IMR-90 (cell line): ENCODE data around the gene CYP11A1. TPM values are rescaled to one million over a fixed set of nuclear protein-coding genes. Genes with fewer than 3 reads are reported as not detected.
A peak's percentile ranks its signal among the peaks of the same experiment; 100 is the strongest.

Experiments used
- ATAC-seq: fragments of 200-7000 bp; cut with Tn5 transposase; 2 replicates; pipeline ENCODE4 v1.9.1; 2020; ENCODE audit warnings: low read depth, mild to moderate bottlenecking, moderate library complexity
- BruUV-seq: library from RNA; stranded (reverse); fragments of 400-500 nt; replicated peaks from 2 replicates; lab custom pipeline; 2021; lab: Mats Ljungman, UMichigan
- CTCF ChIA-PET: fragments of 300-600 bp; formaldehyde crosslinking; extraction: SDS; loops from one replicate; lab custom pipeline; 2021; ENCODE audit warnings: antibody characterized with exemption; lab: Yijun Ruan, JAX
- POLR2A ChIA-PET: fragments of 300-600 bp; sonication (Branson Sonifier 250); formaldehyde crosslinking; loops from one replicate; lab custom pipeline; 2022; ENCODE audit warnings: antibody characterized with exemption; ENCODE audit not compliant: unreplicated experiment; lab: Charles Lee
- DNase-seq: peaks from one replicate; pipeline ENCODE4 v3.0.0; 2013
- H2AFZ ChIP-seq: replicated peaks from 2 replicates; pipeline ENCODE3; 2013; ENCODE audit warnings: low read length, mild to moderate bottlenecking; ENCODE audit not compliant: poor library complexity
- H2AK5ac ChIP-seq: 2 replicates; pipeline ENCODE4 v1.6.1; 2013; ENCODE audit warnings: low read depth, low read length, inconsistent platforms
- H2AK9ac ChIP-seq: replicated peaks from 2 replicates; pipeline ENCODE3; 2013; ENCODE audit warnings: mild to moderate bottlenecking, low read depth, low read length, moderate library complexity; ENCODE audit not compliant: poor library complexity
- H2BK120ac ChIP-seq: 2 replicates; pipeline ENCODE4 v1.6.1; 2013; ENCODE audit warnings: low read depth, low read length, inconsistent platforms
- H2BK15ac ChIP-seq: 3 replicates; pipeline ENCODE4 v1.6.1; 2013; ENCODE audit warnings: low read depth, low read length, inconsistent platforms
- H2BK20ac ChIP-seq: 2 replicates; pipeline ENCODE4 v1.6.1; 2013; ENCODE audit warnings: low read depth, mild to moderate bottlenecking, inconsistent platforms, low read length, moderate library complexity
- H2BK5ac ChIP-seq: 2 replicates; pipeline ENCODE4 v1.6.1; 2013; ENCODE audit warnings: mild to moderate bottlenecking, low read depth, low read length, inconsistent platforms; ENCODE audit not compliant: poor library complexity, severe bottlenecking
- H3K14ac ChIP-seq: replicated peaks from 2 replicates; pipeline ENCODE4 v1.6.1; 2013; ENCODE audit warnings: low read depth, low read length, inconsistent platforms
- H3K18ac ChIP-seq: 2 replicates; pipeline ENCODE4 v1.6.1; 2013; ENCODE audit warnings: low read depth, low read length, control low read depth
- H3K23ac ChIP-seq: 2 replicates; pipeline ENCODE4 v1.6.1; 2013; ENCODE audit warnings: low read depth, low read length, inconsistent platforms
- H3K27ac ChIP-seq: 2 replicates; pipeline ENCODE4 v1.5.1; 2013; ENCODE audit warnings: mild to moderate bottlenecking, control low read depth, low read length; ENCODE audit not compliant: insufficient read depth
- H3K27me3 ChIP-seq: 2 replicates; pipeline ENCODE4 v1.6.1; 2013; ENCODE audit warnings: low read length; ENCODE audit not compliant: control insufficient read depth, insufficient read depth
- H3K36me3 ChIP-seq: 2 replicates; pipeline ENCODE4 v1.6.1; 2013; ENCODE audit warnings: low read length, mixed read lengths; ENCODE audit not compliant: control insufficient read depth, insufficient read depth
- H3K4ac ChIP-seq: 2 replicates; pipeline ENCODE4 v1.6.1; 2013; ENCODE audit warnings: low read depth, low read length, inconsistent platforms
- H3K4me1 ChIP-seq: 2 replicates; pipeline ENCODE4 v1.6.1; 2013; ENCODE audit warnings: low read length, mixed read lengths; ENCODE audit not compliant: control insufficient read depth, insufficient read depth
- H3K4me2 ChIP-seq: 2 replicates; pipeline ENCODE4 v1.6.1; 2013; ENCODE audit warnings: low read depth, mild to moderate bottlenecking, control low read depth, low read length, moderate library complexity
- H3K4me3 ChIP-seq: 2 replicates; pipeline ENCODE4 v1.5.1; 2013; ENCODE audit warnings: low read depth, mild to moderate bottlenecking, control low read depth, low read length, moderate library complexity; ENCODE audit not compliant: insufficient read depth
- H3K56ac ChIP-seq: 2 replicates; pipeline ENCODE4 v1.6.1; 2013; ENCODE audit warnings: low read length, inconsistent platforms; ENCODE audit not compliant: insufficient read depth; ENCODE audit errors: extremely low read depth
- H3K79me1 ChIP-seq, 2 experiments: 2 replicates each; pipeline ENCODE4 v1.6.1; 2013; ENCODE audit warnings: low read length in 2 of 2, inconsistent platforms in 1 of 2, low read depth in 1 of 2
- H3K9ac ChIP-seq: 2 replicates; pipeline ENCODE4 v1.6.1; 2013; ENCODE audit warnings: low read depth, low read length, control low read depth
- H3K9me1 ChIP-seq: 2 replicates; pipeline ENCODE4 v1.6.1; 2013; ENCODE audit warnings: low read length, inconsistent platforms; ENCODE audit not compliant: insufficient read depth
- H3K9me3 ChIP-seq: 2 replicates; pipeline ENCODE4 v1.6.1; 2013; ENCODE audit warnings: low read length; ENCODE audit not compliant: control insufficient read depth, insufficient read depth
- H4K20me1 ChIP-seq: 2 replicates; pipeline ENCODE4 v1.6.1; 2013; ENCODE audit warnings: low read length, inconsistent platforms; ENCODE audit not compliant: insufficient read depth
- H4K5ac ChIP-seq: 2 replicates; pipeline ENCODE4 v1.6.1; 2013; ENCODE audit warnings: mild to moderate bottlenecking, low read depth, low read length, control low read depth
- H4K8ac ChIP-seq, 2 experiments: 2 replicates each; pipeline ENCODE4 v1.6.1; 2013; ENCODE audit warnings: low read depth in 2 of 2, low read length in 2 of 2, control low read depth in 1 of 2, inconsistent platforms in 1 of 2
- H4K91ac ChIP-seq: 2 replicates; pipeline ENCODE4 v1.6.1; 2013; ENCODE audit warnings: low read depth, low read length, inconsistent platforms; ENCODE audit not compliant: insufficient read depth
- BHLHE40 ChIP-seq: fragments of 150-350 bp; IDR thresholded peaks from 2 replicates; pipeline ENCODE4 v1.6.1; 2016; ENCODE audit warnings: mild to moderate bottlenecking, low read depth, low read length
- CEBPB ChIP-seq: IDR thresholded peaks from 2 replicates; pipeline ENCODE4 v1.6.1; 2012; ENCODE audit warnings: low read depth, low read length, improper control_type of control experiment
- CHD1 ChIP-seq: IDR thresholded peaks from 2 replicates; pipeline ENCODE4 v1.6.1; 2012; ENCODE audit warnings: low read depth, low read length, improper control_type of control experiment
- CTCF ChIP-seq: conservative IDR thresholded peaks from 2 replicates; pipeline ENCODE4 v1.5.1; 2012; ENCODE audit warnings: mild to moderate bottlenecking, low read depth, low read length, improper control_type of control experiment
- FOS ChIP-seq: fragments of 150-350 bp; IDR thresholded peaks from 2 replicates; pipeline ENCODE4 v1.6.1; 2016; ENCODE audit warnings: low read depth, low read length
- MAFK ChIP-seq: IDR thresholded peaks from 2 replicates; pipeline ENCODE4 v1.6.1; 2012; ENCODE audit warnings: low read depth, low read length, improper control_type of control experiment
- MAZ ChIP-seq: IDR thresholded peaks from 2 replicates; pipeline ENCODE4 v1.6.1; 2012; ENCODE audit warnings: low read depth, mild to moderate bottlenecking, low read length, improper control_type of control experiment, moderate library complexity, borderline replicate concordance
- MXI1 ChIP-seq: IDR thresholded peaks from 2 replicates; pipeline ENCODE4 v1.6.1; 2012; ENCODE audit warnings: low read depth, mild to moderate bottlenecking, low read length, moderate library complexity, borderline replicate concordance
- NFE2L2 ChIP-seq: fragments of 150-350 bp; IDR thresholded peaks from 2 replicates; pipeline ENCODE4 v1.6.1; 2016; ENCODE audit warnings: low read depth, mild to moderate bottlenecking, low read length
- RAD21 ChIP-seq: IDR thresholded peaks from 2 replicates; pipeline ENCODE4 v1.6.1; 2012; ENCODE audit warnings: low read length, improper control_type of control experiment
- RCOR1 ChIP-seq: IDR thresholded peaks from 2 replicates; pipeline ENCODE4 v1.6.1; 2012; ENCODE audit warnings: mild to moderate bottlenecking, low read length, improper control_type of control experiment; ENCODE audit not compliant: insufficient replicate concordance
- RFX5 ChIP-seq: IDR thresholded peaks from 2 replicates; pipeline ENCODE4 v1.8.0; 2012; ENCODE audit warnings: low read depth, mild to moderate bottlenecking, low read length, moderate library complexity
- SMC3 ChIP-seq: fragments of 150-350 bp; IDR thresholded peaks from 2 replicates; pipeline ENCODE4 v1.6.1; 2016; ENCODE audit warnings: low read depth, mild to moderate bottlenecking, antibody characterized with exemption, low read length, moderate library complexity
- WGBS, 2 experiments: methylation state at CpG; one replicate each; pipeline versions ENCODE4 v1.1.5 to v1.1.7; 2013; ENCODE audit warnings: missing lambda C conversion rate in 2 of 2; ENCODE audit not compliant: insufficient read length in 1 of 2; ENCODE audit errors: extremely low coverage in 2 of 2; 5-methylcytosine and 5-hydroxymethylcytosine counted together
- dilution Hi-C: fragments of 300-500 bp; cut with HindIII; formaldehyde crosslinking; loops from one replicate; pipeline ENCODE4 v1.14.3; 2018; ENCODE audit warnings: low sequenced_read_pairs; ENCODE audit not compliant: unreplicated experiment
- in situ Hi-C: fragments of 300-500 bp; cut with MboI; formaldehyde crosslinking; loops from 3 replicates; pipeline ENCODE4 v1.14.3; 2019; ENCODE audit warnings: low sequenced_read_pairs, inconsistent platforms, mixed read lengths
- intact Hi-C: fragments of 100-400 bp; cut with micrococcal nuclease; formaldehyde crosslinking; loops from 2 replicates; pipeline ENCODE4 v1.10.0; 2022
- polyA plus RNA-seq, 3 experiments: library from polyadenylated mRNA; depleted of rRNA; stranded (reverse); fragments of >200 nt; gene quantifications; 2 replicates each; pipeline ENCODE4 v1.2.3, GENCODE V29; 2012; ENCODE audit warnings: low replicate concordance in 1 of 3
- total RNA-seq: library from RNA; depleted of rRNA; stranded (reverse); fragments of >200 nt; gene quantifications from 2 replicates; pipeline ENCODE4 v1.2.3, GENCODE V29; 2012
- TF ChIP-seq, protein P1 (sequence below): fragments of 150-350 bp; IDR thresholded peaks from 2 replicates; pipeline ENCODE4 v1.6.1; 2016; ENCODE audit warnings: low read depth, mild to moderate bottlenecking, low read length, moderate library complexity, borderline replicate concordance

Gene CYP11A1
- total and polyA plus RNA-seq, 2 of the 4 experiments (the other 2 are of a cell fraction), result 0.18 to 0.50 TPM

- POLR2A ChIA-PET, result no interaction called here
- in situ Hi-C loops (loop anchor here (5.0 kb wide), 1 partner anchor 268 kb away; no protein-coding TSS in a partner anchor), dilution Hi-C loops (no loop called here), intact Hi-C loops (no loop called here)
- no peak overlapping the region for H2BK120ac ChIP-seq
- no peak overlapping the region for H2AK5ac ChIP-seq
- H2BK20ac ChIP-seq, result no peak overlapping the region
- H3K27me3 ChIP-seq, result peaks cover 14% of the 10 kb centered on the region
- no peak overlapping the region for H2BK5ac ChIP-seq
- peak overlapping the region; percentile 5 for H2AK9ac ChIP-seq
- DNase-seq (peak; percentile 23), ATAC-seq (peak; percentile 22; the same call in 1 of the 2 replicates)
- H4K20me1 ChIP-seq, result no peaks in the 10 kb centered on the region
- H4K5ac ChIP-seq, result no peak overlapping the region
- no peak overlapping the region for H4K8ac ChIP-seq
- H3K36me3 ChIP-seq, result no peaks in the 10 kb centered on the region
- no peak overlapping the region for H3K4me2 ChIP-seq
- H3K4me3 ChIP-seq, result no peak overlapping the region
- no peak overlapping the region for H3K23ac ChIP-seq
- 67% methylated on average over 1 of the region's 10 CpGs; no CpG with 5 or more reads in 1 of the 2 experiments for WGBS, 2 experiments
- H3K14ac ChIP-seq, result no peak overlapping the region
- H3K18ac ChIP-seq, result no peak overlapping the region
- CTCF ChIA-PET, result interaction anchor here (0.6 to 2.8 kb wide), 7 partner anchors 13 to 369 kb away, joined by 3 to 18 read pairs (median 4); no protein-coding TSS in a partner anchor
- H3K4ac ChIP-seq, result no peak overlapping the region
- no peak overlapping the region for H2BK15ac ChIP-seq
- no peaks in the 10 kb centered on the region for H3K79me1 ChIP-seq
- H3K56ac ChIP-seq, result no peak overlapping the region
- no peaks in the 10 kb centered on the region; the same call in 1 of the 2 replicates for H3K9me1 ChIP-seq
- peaks cover 13% of the 10 kb centered on the region; the same call in 1 of the 2 replicates for H3K4me1 ChIP-seq
- no peaks in the 10 kb centered on the region for H3K9me3 ChIP-seq
- peak overlapping the region; percentile 53 for H2AFZ ChIP-seq
- no TSS peak for BruUV-seq
- H3K9ac ChIP-seq, result no peak overlapping the region
- TF ChIP-seq CHD1 (no peak), RAD21 (peak; percentile 67), MAFK (no peak), MAZ (no peak), RCOR1 (no peak), CEBPB (no peak), NFE2L2 (no peak), MXI1 (no peak), SMC3 (peak; percentile 70), CTCF (peak; percentile 69), RFX5 (no peak), BHLHE40 (no peak), FOS (no peak)
- TF ChIP-seq, protein P1, sequence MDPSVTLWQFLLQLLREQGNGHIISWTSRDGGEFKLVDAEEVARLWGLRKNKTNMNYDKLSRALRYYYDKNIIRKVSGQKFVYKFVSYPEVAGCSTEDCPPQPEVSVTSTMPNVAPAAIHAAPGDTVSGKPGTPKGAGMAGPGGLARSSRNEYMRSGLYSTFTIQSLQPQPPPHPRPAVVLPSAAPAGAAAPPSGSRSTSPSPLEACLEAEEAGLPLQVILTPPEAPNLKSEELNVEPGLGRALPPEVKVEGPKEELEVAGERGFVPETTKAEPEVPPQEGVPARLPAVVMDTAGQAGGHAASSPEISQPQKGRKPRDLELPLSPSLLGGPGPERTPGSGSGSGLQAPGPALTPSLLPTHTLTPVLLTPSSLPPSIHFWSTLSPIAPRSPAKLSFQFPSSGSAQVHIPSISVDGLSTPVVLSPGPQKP, result no peak
- no peak overlapping the region for H3K27ac ChIP-seq
- H4K91ac ChIP-seq, result no peak overlapping the region
Measured at GRCh38 chr15:74320352-74321247, 46.8 kb downstream of the CYP11A1 start.
